Stimulated activated CD4-positive, alpha-beta T cell treated with anti-CD3 and anti-CD28 coated beads, Interleukin-15, amount 100 ng/mL, for 1 hour (primary cell): ENCODE data around the gene LST1.
A peak's percentile ranks its signal among the peaks of the same experiment; 100 is the strongest.
"Not testable (repeated sequence)": the region's sequence is repeated elsewhere in the genome, so short reads cannot be mapped to it uniquely, and the experiment has no call there.

ENCODE experiments used
- DNase-seq, 2 donors: peaks; one replicate each; pipeline ENCODE4 v3.0.0-alpha.2; 2020; ENCODE audit warnings: low read depth in 1 of 2, low spot score in 1 of 2

LST1 gene

GRCh38 chr6:31586008-31586407 is at the start of gene LST1:
Gene LST1 (plus strand): TSS chr6:31586277. CDS start chr6:31587300, 1,023 bp downstream.
- no peak for DNase-seq

GRCh38 chr6:31538805-31539400 is 47.2 kb upstream of the LST1 start:
- DNase-seq, result no peak

GRCh38 chr6:31540640-31541039 is 45.4 kb upstream of the LST1 start:
- no peak for DNase-seq

GRCh38 chr6:31541059-31541657 is 44.9 kb upstream of the LST1 start:
- DNase-seq, result peak in 1 of 2 donors; percentile 49

GRCh38 chr6:31541658-31542521 is 44.2 kb upstream of the LST1 start, which contains the start of gene DDX39B:
Gene DDX39B (minus strand): TSS chr6:31542003. CDS start chr6:31540532, 1,471 bp downstream.
- peak; percentile 83 to 85 for DNase-seq

- no peak for DNase-seq
Measured at GRCh38 chr6:31543639-31544038, 42.4 kb upstream of the LST1 start.

- DNase-seq, result no peak
Measured at GRCh38 chr6:31544676-31545075, 41.4 kb upstream of the LST1 start.

- DNase-seq, result no peak
Measured at GRCh38 chr6:31545291-31545690, 40.8 kb upstream of the LST1 start.

GRCh38 chr6:31546339-31546957 is 39.6 kb upstream of the LST1 start, which contains the start of gene ATP6V1G2:
Gene ATP6V1G2 (minus strand): TSS chr6:31546608. CDS start chr6:31546559, 49 bp downstream.
- DNase-seq, result peak; percentile 64 to 82

- DNase-seq, result peak; percentile 78 to 81
Measured at GRCh38 chr6:31546958-31547726, 38.9 kb upstream of the LST1 start, which contains the start of gene NFKBIL1. Gene NFKBIL1 (plus strand): TSS chr6:31547608. CDS start chr6:31547695, 87 bp downstream.

- DNase-seq, result no peak
Measured at GRCh38 chr6:31547727-31548543, 38.1 kb upstream of the LST1 start.

GRCh38 chr6:31548544-31548873 is 37.6 kb upstream of the LST1 start:
- no peak for DNase-seq

- DNase-seq, result not testable (repeated sequence)
Measured at GRCh38 chr6:31551371-31551770, 34.7 kb upstream of the LST1 start.

GRCh38 chr6:31556307-31556706 is 29.8 kb upstream of the LST1 start:
- DNase-seq, result no peak

- no peak for DNase-seq
Measured at GRCh38 chr6:31557443-31558317, 28.4 kb upstream of the LST1 start.

GRCh38 chr6:31558318-31558625 is 27.8 kb upstream of the LST1 start:
- DNase-seq, result no peak

- peak in 1 of 2 donors; percentile 50 for DNase-seq
Measured at GRCh38 chr6:31558631-31559500, 27.2 kb upstream of the LST1 start.

- DNase-seq, result no peak
Measured at GRCh38 chr6:31559606-31559957, 26.5 kb upstream of the LST1 start.
